ENCODE results near the gene PKD1. TPM values are rescaled to one million over a fixed set of nuclear protein-coding genes. Genes with fewer than 3 reads are reported as not detected.

Gene PKD1
- total RNA-seq, 2 donors from 2014 or later, result 66.4 to 145 TPM

DNA sequence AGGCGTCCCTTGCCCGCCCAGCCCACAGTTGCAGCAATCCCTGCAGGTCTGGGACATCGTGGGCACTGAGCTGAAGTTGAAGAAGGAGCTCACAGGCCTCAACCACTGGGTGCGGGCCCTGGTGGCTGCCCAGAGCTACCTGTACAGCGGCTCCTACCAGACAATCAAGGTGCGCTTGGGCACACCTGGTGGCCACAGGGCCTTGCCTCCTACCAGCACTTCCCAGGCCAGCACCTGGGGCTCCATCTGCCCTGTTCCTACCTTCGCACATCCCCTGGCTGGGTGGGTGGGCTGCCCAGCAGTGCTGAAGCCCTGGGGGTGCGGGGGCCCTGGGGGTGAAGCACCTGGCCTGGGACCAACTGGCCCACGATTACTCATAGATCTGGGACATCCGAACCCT is 39.8 kb upstream of the PKD1 start:
- no peaks in the 10 kb centered on the region for H3K9me3 Mint-ChIP-seq

DNA sequence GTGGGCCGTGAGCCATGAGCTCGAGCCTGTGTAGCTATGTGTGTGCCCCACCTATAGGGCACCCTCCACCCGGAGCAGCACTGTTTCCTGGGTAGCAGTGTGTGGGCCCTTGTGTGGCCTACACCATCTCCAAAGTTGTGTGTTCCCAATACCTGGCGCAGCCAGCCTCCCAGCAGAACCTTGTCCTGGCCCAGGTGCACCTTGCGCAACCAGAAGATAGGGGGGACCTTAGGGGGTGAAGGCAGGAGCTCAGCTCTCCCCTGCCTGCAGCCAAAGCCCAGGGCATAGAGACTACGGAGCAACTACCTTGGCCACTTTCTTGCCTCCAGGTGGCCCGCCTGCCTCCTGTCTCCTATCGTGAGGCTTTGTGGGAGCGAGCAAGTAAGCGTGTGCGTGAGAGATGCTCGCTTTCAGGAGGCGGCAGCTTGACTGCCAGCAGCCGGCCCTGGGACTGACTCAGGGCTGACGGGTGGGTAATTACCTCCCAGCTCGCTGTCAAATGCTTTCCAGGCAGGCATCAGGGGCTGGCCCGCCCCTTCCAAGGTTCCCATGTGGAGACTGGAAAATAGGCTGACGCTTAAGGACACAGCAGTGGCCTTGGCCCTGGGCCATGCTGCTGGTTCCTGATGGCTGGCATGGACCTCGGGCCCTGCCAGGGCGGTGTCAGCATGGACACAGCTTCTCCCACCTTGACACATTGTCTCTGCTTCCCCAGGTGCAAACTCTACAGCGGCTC is 38.9 kb upstream of the PKD1 start:
- Mint-ChIP-seq H3K27me3 (no peaks in the 10 kb centered on the region), H3K4me1 (ENCODE audit: low read depth in 2 of 2) (peaks cover 0 to 3% of the 10 kb centered on the region in 2 donors), H3K36me3 (no peaks in the 10 kb centered on the region), H3K9me3 (no peaks in the 10 kb centered on the region), H3K4me3 (no peak overlapping the region), H3K27ac (no peak overlapping the region)
- ATAC-seq (no peak), DNase-seq (ENCODE audit: low spot score) (no peak)

More for the DNA sequence above, 39.8 kb upstream of the PKD1 start:
- H3K4me3 Mint-ChIP-seq, result no peak overlapping the region
- peaks cover 0 to 3% of the 10 kb centered on the region in 2 donors for H3K4me1 Mint-ChIP-seq (ENCODE audit: low read depth in 2 of 2)
- no peak for ATAC-seq
- no peak overlapping the region for H3K27ac Mint-ChIP-seq
- no peak for DNase-seq (ENCODE audit: low spot score)
- no peaks in the 10 kb centered on the region for H3K27me3 Mint-ChIP-seq
- no peaks in the 10 kb centered on the region for H3K36me3 Mint-ChIP-seq

- Mint-ChIP-seq H3K27ac (no peak overlapping the region), H3K9me3 (no peaks in the 10 kb centered on the region), H3K4me3 (no peak overlapping the region), H3K4me1 (ENCODE audit: low read depth in 2 of 2) (peaks cover 0 to 3% of the 10 kb centered on the region in 2 donors), H3K36me3 (no peaks in the 10 kb centered on the region), H3K27me3 (no peaks in the 10 kb centered on the region)
- ATAC-seq (no peak), DNase-seq (ENCODE audit: low spot score) (no peak)
These were observed 38.2 kb upstream of the PKD1 start for GRCh38 chr16:2173916-2174315.

DNA sequence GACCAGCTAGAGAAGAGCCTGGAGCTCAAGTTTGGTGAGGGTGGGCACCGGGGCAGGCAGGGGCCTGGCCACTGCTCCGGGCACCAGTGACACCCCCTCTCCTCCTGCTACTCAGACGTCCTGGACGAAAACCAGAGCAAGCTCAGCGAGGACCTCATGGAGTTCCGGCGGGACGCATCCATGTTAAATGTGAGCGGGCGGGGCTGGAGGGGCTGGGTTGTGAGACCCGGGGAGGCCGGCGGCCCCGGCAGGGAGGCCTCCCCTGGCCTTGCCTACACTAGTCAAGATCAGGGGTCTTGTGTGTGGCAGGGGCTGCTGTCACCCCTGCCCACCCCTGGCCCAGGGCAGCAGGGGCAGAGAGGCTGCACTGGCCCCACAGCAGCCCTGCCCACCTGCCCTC is 37.7 kb upstream of the PKD1 start:
- Mint-ChIP-seq H3K9me3 (no peaks in the 10 kb centered on the region), H3K36me3 (no peaks in the 10 kb centered on the region), H3K4me3 (no peak overlapping the region), H3K4me1 (ENCODE audit: low read depth in 2 of 2) (peaks cover 0 to 3% of the 10 kb centered on the region in 2 donors), H3K27me3 (no peaks in the 10 kb centered on the region), H3K27ac (no peak overlapping the region)
- no peak for ATAC-seq
- no peak for DNase-seq (ENCODE audit: low spot score)

DNA sequence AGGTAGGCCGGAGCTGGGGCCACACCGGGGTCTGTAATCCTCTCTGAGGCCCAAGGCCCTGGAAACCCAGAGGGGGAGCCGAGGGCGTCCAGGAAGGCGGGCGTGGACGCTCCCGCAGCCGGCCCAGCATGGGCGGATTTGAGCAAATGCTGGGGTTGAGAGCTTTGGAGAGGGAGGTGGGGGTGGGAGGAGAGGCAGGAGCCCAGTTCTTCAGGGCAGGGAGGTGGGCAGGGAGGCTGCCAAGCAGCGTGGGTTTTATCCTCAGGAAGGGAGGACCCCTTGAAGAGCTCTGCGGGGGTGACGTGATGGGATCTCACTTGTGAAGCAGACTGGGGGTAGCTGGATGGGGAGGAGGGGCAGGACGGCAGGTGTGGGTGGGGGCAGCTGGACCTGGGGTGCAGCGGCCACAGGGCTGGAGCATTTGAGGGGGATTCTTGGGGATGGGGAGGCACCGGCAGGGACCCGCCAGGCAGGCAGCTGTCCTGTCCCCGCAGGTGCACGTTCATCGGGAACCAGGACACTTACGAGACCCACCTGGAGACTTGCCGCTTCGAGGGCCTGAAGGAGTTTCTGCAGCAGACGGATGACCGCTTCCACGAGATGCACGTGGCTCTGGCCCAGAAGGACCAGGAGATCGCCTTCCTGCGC is 37.1 kb upstream of the PKD1 start:
- Mint-ChIP-seq H3K9me3 (no peaks in the 10 kb centered on the region), H3K4me1 (ENCODE audit: low read depth in 2 of 2) (peaks cover 0 to 3% of the 10 kb centered on the region in 2 donors), H3K36me3 (no peaks in the 10 kb centered on the region), H3K27me3 (no peaks in the 10 kb centered on the region), H3K27ac (no peak overlapping the region), H3K4me3 (no peak overlapping the region)
- ATAC-seq, result no peak
- no peak for DNase-seq (ENCODE audit: low spot score)

- no peak overlapping the region for H3K27ac Mint-ChIP-seq
- no peaks in the 10 kb centered on the region for H3K9me3 Mint-ChIP-seq
- ATAC-seq (no peak), DNase-seq (ENCODE audit: low spot score) (no peak)
- no peaks in the 10 kb centered on the region for H3K4me1 Mint-ChIP-seq (ENCODE audit: low read depth in 2 of 2)
- no peaks in the 10 kb centered on the region for H3K27me3 Mint-ChIP-seq
- H3K36me3 Mint-ChIP-seq, result no peaks in the 10 kb centered on the region
- H3K4me3 Mint-ChIP-seq, result no peak overlapping the region
These were observed 36.0 kb upstream of the PKD1 start for GRCh38 chr16:2171601-2172178.

- Mint-ChIP-seq H3K9me3 (no peaks in the 10 kb centered on the region), H3K4me3 (no peak overlapping the region), H3K27me3 (no peaks in the 10 kb centered on the region), H3K27ac (no peak overlapping the region), H3K36me3 (no peaks in the 10 kb centered on the region), H3K4me1 (ENCODE audit: low read depth in 2 of 2) (no peaks in the 10 kb centered on the region)
- no peak for ATAC-seq
- no peak for DNase-seq (ENCODE audit: low spot score)
These were observed 35.1 kb upstream of the PKD1 start for GRCh38 chr16:2170587-2171435.

- no peak overlapping the region for H3K27ac Mint-ChIP-seq
- H3K4me3 Mint-ChIP-seq, result no peak overlapping the region
- H3K27me3 Mint-ChIP-seq, result no peaks in the 10 kb centered on the region
- H3K9me3 Mint-ChIP-seq, result no peaks in the 10 kb centered on the region
- no peaks in the 10 kb centered on the region for H3K36me3 Mint-ChIP-seq
- DNase-seq (ENCODE audit: low spot score), result no peak
- H3K4me1 Mint-ChIP-seq (ENCODE audit: low read depth in 2 of 2), result no peaks in the 10 kb centered on the region
- ATAC-seq, result no peak
These were observed 34.4 kb upstream of the PKD1 start for GRCh38 chr16:2170080-2170479.

DNA sequence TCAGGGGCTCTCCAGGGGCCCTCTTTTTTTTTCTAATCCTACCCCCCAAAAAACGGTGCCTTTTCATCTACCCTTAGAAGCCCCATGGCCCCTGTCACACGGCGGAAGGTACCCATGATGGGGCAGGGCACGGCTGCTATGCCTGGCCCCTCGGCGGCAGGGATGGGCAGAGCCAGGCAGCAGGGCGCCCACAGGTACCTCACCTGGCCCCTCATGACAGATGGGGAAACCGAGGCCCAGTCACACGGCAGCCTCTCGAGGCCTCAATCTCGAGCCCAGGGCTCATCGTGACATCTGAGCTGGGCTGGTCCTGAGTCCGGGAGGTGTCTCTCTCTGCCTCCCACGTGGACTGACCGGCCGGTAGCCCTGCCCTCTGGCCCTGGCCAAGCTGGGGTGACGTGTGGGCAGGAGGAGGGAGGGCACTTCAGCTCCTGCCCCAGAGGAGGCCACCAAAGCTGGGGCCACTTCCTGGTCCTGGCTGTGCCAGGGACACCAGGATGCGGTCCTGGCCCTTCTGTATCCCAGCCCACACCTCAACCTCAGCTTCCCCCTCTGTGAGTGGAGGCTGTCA is 31.5 kb upstream of the PKD1 start:
- no peak for DNase-seq (ENCODE audit: low spot score)
- no peaks in the 10 kb centered on the region for H3K9me3 Mint-ChIP-seq
- no peak overlapping the region for H3K27ac Mint-ChIP-seq
- peaks cover 0 to 3% of the 10 kb centered on the region in 2 donors for H3K4me1 Mint-ChIP-seq (ENCODE audit: low read depth in 2 of 2)
- no peaks in the 10 kb centered on the region for H3K36me3 Mint-ChIP-seq
- H3K4me3 Mint-ChIP-seq, result no peak overlapping the region
- no peaks in the 10 kb centered on the region for H3K27me3 Mint-ChIP-seq
- no peak for ATAC-seq

DNA sequence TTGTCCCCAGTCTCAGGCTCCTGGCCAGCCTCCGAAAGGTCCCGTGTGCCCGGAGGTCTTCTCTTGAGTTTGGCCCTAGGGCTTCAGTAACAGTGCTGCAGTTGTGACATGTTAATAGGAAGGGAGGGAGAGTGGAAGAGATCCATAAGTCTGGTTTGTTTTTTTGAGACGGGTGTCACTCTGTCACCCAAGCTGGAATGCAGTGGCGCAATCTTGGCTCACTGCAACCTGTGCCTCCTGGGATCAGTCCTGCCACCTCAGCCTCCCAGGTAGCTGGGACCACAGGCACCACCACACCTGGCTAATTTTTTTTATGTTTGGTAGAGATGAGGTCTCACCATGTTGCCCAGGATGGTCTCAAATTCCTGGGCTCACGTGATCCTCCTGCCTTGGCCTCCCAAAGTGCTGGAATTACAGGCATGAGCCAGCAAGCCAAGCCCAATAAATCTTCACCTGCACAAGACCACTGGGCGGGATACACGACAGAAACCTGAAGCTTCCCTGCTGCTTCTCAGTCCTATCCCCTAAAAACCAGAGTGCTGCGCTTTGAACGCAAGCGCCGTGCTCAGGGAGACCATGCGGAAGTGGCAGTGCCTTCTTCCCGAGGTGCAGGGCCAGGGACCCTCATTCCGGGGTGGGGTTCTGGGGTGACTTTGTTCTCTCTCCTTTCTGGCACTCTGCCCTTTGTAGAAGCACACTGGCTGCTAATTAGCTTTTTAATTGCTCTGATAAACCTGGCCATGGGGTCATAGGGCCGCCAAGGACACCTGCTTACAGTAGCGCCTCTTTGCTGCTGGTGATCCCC is 30.8 kb upstream of the PKD1 start:
- DNase-seq (ENCODE audit: low spot score) (no peak), ATAC-seq (no peak)
- H3K27ac Mint-ChIP-seq, result no peak overlapping the region
- no peak overlapping the region for H3K4me3 Mint-ChIP-seq
- peaks cover 0 to 6% of the 10 kb centered on the region in 2 donors for H3K4me1 Mint-ChIP-seq (ENCODE audit: low read depth in 2 of 2)
- H3K27me3 Mint-ChIP-seq, result no peaks in the 10 kb centered on the region
- no peaks in the 10 kb centered on the region for H3K36me3 Mint-ChIP-seq
- H3K9me3 Mint-ChIP-seq, result no peaks in the 10 kb centered on the region

GRCh38 chr16:2165861-2166260 is 30.2 kb upstream of the PKD1 start:
- ATAC-seq (no peak), DNase-seq (ENCODE audit: low spot score) (no peak)
- Mint-ChIP-seq H3K27ac (no peak overlapping the region), H3K9me3 (no peaks in the 10 kb centered on the region), H3K4me1 (ENCODE audit: low read depth in 2 of 2) (peaks cover 0 to 6% of the 10 kb centered on the region in 2 donors), H3K36me3 (no peaks in the 10 kb centered on the region), H3K27me3 (no peaks in the 10 kb centered on the region), H3K4me3 (no peak overlapping the region)

DNA sequence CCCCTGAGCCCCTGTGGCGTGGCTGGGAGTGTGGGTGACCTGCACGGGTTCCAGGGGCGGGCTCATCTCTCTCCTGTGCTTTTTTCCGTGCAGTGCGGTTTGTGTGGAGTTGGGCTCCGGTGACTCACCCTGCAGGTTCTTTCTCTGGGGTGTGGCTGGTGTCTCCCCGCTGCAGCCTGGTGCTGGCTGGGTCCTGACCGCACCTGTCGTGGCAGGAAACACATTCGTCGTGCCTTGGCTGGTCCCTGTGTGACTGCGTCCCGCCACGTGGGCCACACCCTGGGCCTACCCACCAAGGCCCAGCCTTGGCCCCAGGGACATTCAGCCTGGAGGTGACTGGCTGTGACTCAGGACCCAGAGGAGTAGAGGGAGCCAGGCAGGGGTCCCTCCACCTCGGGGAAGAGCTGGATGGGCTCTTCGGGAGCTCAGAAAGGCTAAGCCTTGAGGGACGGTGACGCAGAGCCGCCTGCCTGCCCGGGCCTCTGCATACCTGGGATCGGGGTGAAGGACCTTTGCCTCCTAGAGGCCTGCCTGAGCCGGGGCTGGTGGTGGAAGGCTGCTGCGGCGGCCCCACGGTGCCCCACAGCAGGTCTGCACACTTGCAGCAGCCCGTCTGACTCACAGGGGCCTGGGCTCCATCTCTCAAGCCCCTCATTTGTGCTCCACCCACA is 27.6 kb upstream of the PKD1 start:
- Mint-ChIP-seq H3K27me3 (no peaks in the 10 kb centered on the region), H3K36me3 (no peaks in the 10 kb centered on the region), H3K27ac (no peak overlapping the region), H3K4me3 (no peak overlapping the region), H3K4me1 (ENCODE audit: low read depth in 2 of 2) (peaks cover 0 to 6% of the 10 kb centered on the region in 2 donors), H3K9me3 (no peaks in the 10 kb centered on the region)
- ATAC-seq (no peak), DNase-seq (ENCODE audit: low spot score) (no peak)

All from natural killer cell treated with Interleukin-12 subunit alpha and Interleukin-12 subunit beta and Interleukin-15 and Interleukin-18, amount 100 ng/mL, for 72 hours (primary cell).